ENCODE measurements around the gene CDS2. TPM values are rescaled to one million over a fixed set of nuclear protein-coding genes. Genes with fewer than 3 reads are reported as not detected.

Gene CDS2
- total and polyA plus RNA-seq, 5 donors from 2014 or later: 47.6 to 77.9 (median 55.3) TPM

- Histone ChIP-seq H3K9me3 (ENCODE audit: control insufficient read depth in 2 of 2, low read length in 2 of 2) (no peaks in the 10 kb centered on the region), H3K27me3 (ENCODE audit: control insufficient read depth, insufficient read depth, low read length) (no peaks in the 10 kb centered on the region), H3K4me1 (ENCODE audit: control insufficient read depth, insufficient read depth, low read length, poor library complexity, severe bottlenecking) (no peaks in the 10 kb centered on the region), H3K36me3 (ENCODE audit: control insufficient read depth, insufficient read depth, low read length) (peaks cover 90% of the 10 kb centered on the region), H3K27ac (ENCODE audit: insufficient read depth, low read length, poor library complexity, severe bottlenecking) (no peak overlapping the region), H3K4me3 (ENCODE audit: low read depth, low read length) (no peak overlapping the region)
- no peaks in the 10 kb centered on the region for H3K4me1 Mint-ChIP-seq
- no peaks in the 10 kb centered on the region for H3K27me3 Mint-ChIP-seq
- peaks cover 38% of the 10 kb centered on the region for H3K36me3 Mint-ChIP-seq
- H3K4me3 Mint-ChIP-seq: no peak overlapping the region
- DNase-seq (no peak), ATAC-seq (ENCODE audit: low read depth in 2 of 2) (no peak)
- peak overlapping the region in 2 of 3 donors; percentile 40 to 82 for H3K27ac Mint-ChIP-seq
- no peaks in the 10 kb centered on the region for H3K9me3 Mint-ChIP-seq
Observed at GRCh38 chr20:5183731-5184474, 57.1 kb downstream of the CDS2 start.

DNA sequence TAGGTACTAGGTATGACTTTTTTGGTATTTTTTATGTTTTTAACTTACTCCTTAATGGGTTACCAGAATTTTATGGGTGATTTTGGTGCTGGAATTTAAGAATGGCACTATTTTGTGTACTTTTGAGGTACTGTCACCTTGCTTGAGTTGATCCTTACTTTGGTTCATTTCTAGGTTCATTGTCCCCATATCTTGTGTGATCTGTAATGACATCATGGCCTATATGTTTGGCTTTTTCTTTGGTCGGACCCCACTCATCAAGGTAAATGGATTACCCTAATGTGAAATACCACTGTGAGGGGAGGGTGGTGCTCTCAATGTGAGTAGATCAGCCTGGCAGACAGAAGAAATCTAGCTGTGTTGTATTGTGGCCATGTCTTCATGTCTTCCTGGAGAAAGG is 57.9 kb downstream of the CDS2 start:
- Mint-ChIP-seq H3K4me3 (no peak overlapping the region), H3K27me3 (no peaks in the 10 kb centered on the region), H3K4me1 (no peaks in the 10 kb centered on the region), H3K9me3 (no peaks in the 10 kb centered on the region), H3K27ac (peak overlapping the region in 1 of 3 donors; percentile 38), H3K36me3 (peaks cover 45% of the 10 kb centered on the region)
- Histone ChIP-seq H3K27ac (ENCODE audit: insufficient read depth, low read length, poor library complexity, severe bottlenecking) (no peak overlapping the region), H3K9me3 (ENCODE audit: control insufficient read depth in 2 of 2, low read length in 2 of 2) (no peaks in the 10 kb centered on the region), H3K4me3 (ENCODE audit: low read depth, low read length) (no peak overlapping the region), H3K36me3 (ENCODE audit: control insufficient read depth, insufficient read depth, low read length) (peaks cover 91% of the 10 kb centered on the region), H3K27me3 (ENCODE audit: control insufficient read depth, insufficient read depth, low read length) (no peaks in the 10 kb centered on the region), H3K4me1 (ENCODE audit: control insufficient read depth, insufficient read depth, low read length, poor library complexity, severe bottlenecking) (no peaks in the 10 kb centered on the region)
- DNase-seq (no peak), ATAC-seq (ENCODE audit: low read depth in 2 of 2) (no peak)

DNA sequence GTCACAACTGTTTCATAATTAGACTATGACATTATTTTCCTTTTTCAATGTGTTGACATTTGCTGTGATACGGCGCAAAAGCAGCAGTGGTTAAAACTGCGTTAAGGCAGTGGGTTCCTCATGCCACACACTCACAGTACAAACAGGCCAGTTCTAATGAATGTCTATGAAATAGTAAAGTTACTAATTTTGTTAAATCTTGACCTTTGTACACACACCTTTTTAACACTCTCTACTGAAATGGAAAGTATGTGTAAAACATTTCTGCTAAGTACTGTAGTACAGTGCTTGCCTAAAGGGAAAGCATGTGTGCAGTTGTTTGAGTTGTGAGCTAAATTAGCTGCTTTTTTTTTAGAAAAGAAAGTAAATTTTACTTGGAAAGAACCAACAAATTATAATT is 60.3 kb downstream of the CDS2 start:
- H3K27me3 ChIP-seq (ENCODE audit: control insufficient read depth, insufficient read depth, low read length): no peaks in the 10 kb centered on the region
- Mint-ChIP-seq H3K4me1 (peaks cover 0 to 2% (median under 1%) of the 10 kb centered on the region in 4 donors), H3K27ac (no peak overlapping the region), H3K36me3 (peaks cover 36% of the 10 kb centered on the region), H3K4me3 (no peak overlapping the region), H3K9me3 (peaks cover 0 to 2% (median 0%) of the 10 kb centered on the region in 7 donors), H3K27me3 (no peaks in the 10 kb centered on the region)
- H3K4me3 ChIP-seq (ENCODE audit: low read depth, low read length): no peak overlapping the region
- peaks cover 1% of the 10 kb centered on the region for H3K4me1 ChIP-seq (ENCODE audit: control insufficient read depth, insufficient read depth, low read length, poor library complexity, severe bottlenecking)
- no peak overlapping the region for H3K27ac ChIP-seq (ENCODE audit: insufficient read depth, low read length, poor library complexity, severe bottlenecking)
- ATAC-seq (ENCODE audit: low read depth in 2 of 2): no peak
- peaks cover 83% of the 10 kb centered on the region for H3K36me3 ChIP-seq (ENCODE audit: control insufficient read depth, insufficient read depth, low read length)
- no peaks in the 10 kb centered on the region for H3K9me3 ChIP-seq (ENCODE audit: control insufficient read depth in 2 of 2, low read length in 2 of 2)
- DNase-seq: no peak

DNA sequence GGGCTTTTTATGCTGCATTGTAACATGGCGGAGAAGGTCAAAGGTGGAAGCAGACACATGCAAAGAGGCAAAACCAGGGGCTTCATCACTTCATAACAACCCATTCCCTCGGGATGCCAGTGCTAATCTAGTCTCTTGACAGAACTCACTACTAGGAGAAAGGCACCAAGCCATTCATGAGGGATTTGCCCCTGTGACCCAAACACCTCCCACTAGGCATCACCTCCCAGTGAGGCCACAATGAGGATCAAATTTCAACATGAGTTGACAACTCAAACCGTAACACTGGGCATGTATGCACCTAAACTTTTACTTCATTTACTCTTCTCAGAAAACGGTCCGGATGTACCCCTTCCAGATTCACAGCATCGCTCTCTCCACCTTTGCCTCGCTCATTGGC is 61.9 kb downstream of the CDS2 start:
- no peaks in the 10 kb centered on the region for H3K27me3 ChIP-seq (ENCODE audit: control insufficient read depth, insufficient read depth, low read length)
- H3K27ac ChIP-seq (ENCODE audit: insufficient read depth, low read length, poor library complexity, severe bottlenecking): no peak overlapping the region
- peaks cover 0 to 8% (median 6%) of the 10 kb centered on the region in 4 donors for H3K4me1 Mint-ChIP-seq
- no peaks in the 10 kb centered on the region for H3K9me3 ChIP-seq (ENCODE audit: control insufficient read depth in 2 of 2, low read length in 2 of 2)
- H3K36me3 ChIP-seq (ENCODE audit: control insufficient read depth, insufficient read depth, low read length): peaks cover 68% of the 10 kb centered on the region
- H3K27me3 Mint-ChIP-seq: no peaks in the 10 kb centered on the region
- H3K4me1 ChIP-seq (ENCODE audit: control insufficient read depth, insufficient read depth, low read length, poor library complexity, severe bottlenecking): peaks cover 8% of the 10 kb centered on the region
- H3K4me3 Mint-ChIP-seq: no peak overlapping the region
- H3K4me3 ChIP-seq (ENCODE audit: low read depth, low read length): no peak overlapping the region
- peaks cover 26% of the 10 kb centered on the region for H3K36me3 Mint-ChIP-seq
- H3K27ac Mint-ChIP-seq: peak overlapping the region in 1 of 3 donors; percentile 36
- peaks cover 0 to 2% (median 0%) of the 10 kb centered on the region in 7 donors for H3K9me3 Mint-ChIP-seq
- ATAC-seq (ENCODE audit: low read depth in 2 of 2) (no peak), DNase-seq (no peak)

DNA sequence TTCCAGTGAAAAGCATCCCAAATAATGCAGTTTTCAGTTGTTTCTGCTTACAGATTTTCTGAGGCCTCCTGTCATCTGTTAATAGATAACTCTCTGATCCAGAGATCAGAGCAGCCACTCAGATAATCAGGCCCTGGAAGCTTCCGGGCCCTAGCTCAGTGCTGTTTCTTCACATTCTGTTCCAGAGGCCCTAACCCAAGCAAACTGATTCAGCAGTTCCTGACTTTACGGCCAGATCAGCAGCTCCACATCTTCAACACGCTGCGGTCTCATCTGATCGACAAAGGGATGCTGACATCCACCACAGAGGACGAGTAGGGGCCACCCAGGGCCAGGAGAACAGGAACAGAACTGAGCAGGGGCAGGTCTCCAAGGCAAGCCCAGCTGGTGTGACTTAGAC is 63.1 kb downstream of the CDS2 start:
- Histone ChIP-seq H3K36me3 (ENCODE audit: control insufficient read depth, insufficient read depth, low read length) (peaks cover 65% of the 10 kb centered on the region), H3K27ac (ENCODE audit: insufficient read depth, low read length, poor library complexity, severe bottlenecking) (no peak overlapping the region), H3K9me3 (ENCODE audit: control insufficient read depth in 2 of 2, low read length in 2 of 2) (no peaks in the 10 kb centered on the region), H3K4me3 (ENCODE audit: low read depth, low read length) (no peak overlapping the region), H3K4me1 (ENCODE audit: control insufficient read depth, insufficient read depth, low read length, poor library complexity, severe bottlenecking) (peaks cover 8% of the 10 kb centered on the region), H3K27me3 (ENCODE audit: control insufficient read depth, insufficient read depth, low read length) (no peaks in the 10 kb centered on the region)
- Mint-ChIP-seq H3K36me3 (peaks cover 19% of the 10 kb centered on the region), H3K4me1 (peaks cover 0 to 8% (median 6%) of the 10 kb centered on the region in 4 donors), H3K27me3 (no peaks in the 10 kb centered on the region), H3K4me3 (no peak overlapping the region), H3K27ac (peak overlapping the region in 1 of 3 donors; percentile 69), H3K9me3 (peaks cover 0 to 2% (median 0%) of the 10 kb centered on the region in 7 donors)
- DNase-seq (no peak), ATAC-seq (ENCODE audit: low read depth in 2 of 2) (no peak)

- no peak for ATAC-seq (ENCODE audit: low read depth in 2 of 2)
- peaks cover 0 to 8% (median 6%) of the 10 kb centered on the region in 4 donors for H3K4me1 Mint-ChIP-seq
- Histone ChIP-seq H3K9me3 (ENCODE audit: control insufficient read depth in 2 of 2, low read length in 2 of 2) (no peaks in the 10 kb centered on the region), H3K27me3 (ENCODE audit: control insufficient read depth, insufficient read depth, low read length) (no peaks in the 10 kb centered on the region), H3K36me3 (ENCODE audit: control insufficient read depth, insufficient read depth, low read length) (peaks cover 63% of the 10 kb centered on the region), H3K4me1 (ENCODE audit: control insufficient read depth, insufficient read depth, low read length, poor library complexity, severe bottlenecking) (peaks cover 8% of the 10 kb centered on the region), H3K4me3 (ENCODE audit: low read depth, low read length) (no peak overlapping the region), H3K27ac (ENCODE audit: insufficient read depth, low read length, poor library complexity, severe bottlenecking) (no peak overlapping the region)
- H3K4me3 Mint-ChIP-seq: no peak overlapping the region
- DNase-seq: no peak
- peaks cover 0 to 2% (median 0%) of the 10 kb centered on the region in 7 donors for H3K9me3 Mint-ChIP-seq
- peak overlapping the region in 1 of 3 donors; percentile 69 for H3K27ac Mint-ChIP-seq
- H3K36me3 Mint-ChIP-seq: peaks cover 17% of the 10 kb centered on the region
- H3K27me3 Mint-ChIP-seq: no peaks in the 10 kb centered on the region
Observed at GRCh38 chr20:5190444-5190843, 63.6 kb downstream of the CDS2 start.

- ATAC-seq (ENCODE audit: low read depth in 2 of 2) (peak; percentile 71), DNase-seq (peak; percentile 21 to 77 (median 70))
- H3K4me3 Mint-ChIP-seq: no peak overlapping the region
- Histone ChIP-seq H3K4me1 (ENCODE audit: control insufficient read depth, insufficient read depth, low read length, poor library complexity, severe bottlenecking) (peaks cover 8% of the 10 kb centered on the region), H3K9me3 (ENCODE audit: control insufficient read depth in 2 of 2, low read length in 2 of 2) (no peaks in the 10 kb centered on the region), H3K4me3 (ENCODE audit: low read depth, low read length) (no peak overlapping the region), H3K27ac (ENCODE audit: insufficient read depth, low read length, poor library complexity, severe bottlenecking) (peak overlapping the region; percentile 38), H3K36me3 (ENCODE audit: control insufficient read depth, insufficient read depth, low read length) (peaks cover 49% of the 10 kb centered on the region), H3K27me3 (ENCODE audit: control insufficient read depth, insufficient read depth, low read length) (no peaks in the 10 kb centered on the region)
- no peaks in the 10 kb centered on the region for H3K27me3 Mint-ChIP-seq
- peaks cover 0 to 2% (median 0%) of the 10 kb centered on the region in 7 donors for H3K9me3 Mint-ChIP-seq
- H3K36me3 Mint-ChIP-seq: peaks cover 17% of the 10 kb centered on the region
- peaks cover 0 to 8% (median 7%) of the 10 kb centered on the region in 4 donors for H3K4me1 Mint-ChIP-seq
- peak overlapping the region; percentile 39 to 84 (median 77) for H3K27ac Mint-ChIP-seq
Observed at GRCh38 chr20:5191829-5192569, 65.2 kb downstream of the CDS2 start.
